ENCODE results near the gene MTX1. TPM values are rescaled to one million over a fixed set of nuclear protein-coding genes. Genes with fewer than 3 reads are reported as not detected.

Gene MTX1
- total and polyA plus RNA-seq, 2 experiments from 2014 or later: 77.7 to 106 TPM

- no peak for TF ChIP-seq CTCF (conservative IDR thresholded peaks at IDR 0.05; ENCODE audit: low read depth in 2 of 2)
- TF ChIP-seq, protein P1, sequence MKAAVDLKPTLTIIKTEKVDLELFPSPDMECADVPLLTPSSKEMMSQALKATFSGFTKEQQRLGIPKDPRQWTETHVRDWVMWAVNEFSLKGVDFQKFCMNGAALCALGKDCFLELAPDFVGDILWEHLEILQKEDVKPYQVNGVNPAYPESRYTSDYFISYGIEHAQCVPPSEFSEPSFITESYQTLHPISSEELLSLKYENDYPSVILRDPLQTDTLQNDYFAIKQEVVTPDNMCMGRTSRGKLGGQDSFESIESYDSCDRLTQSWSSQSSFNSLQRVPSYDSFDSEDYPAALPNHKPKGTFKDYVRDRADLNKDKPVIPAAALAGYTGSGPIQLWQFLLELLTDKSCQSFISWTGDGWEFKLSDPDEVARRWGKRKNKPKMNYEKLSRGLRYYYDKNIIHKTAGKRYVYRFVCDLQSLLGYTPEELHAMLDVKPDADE (IDR thresholded peaks at IDR 0.05): no peak
Measured at GRCh38 chr1:155177918-155178281, 30.6 kb upstream of the MTX1 start (continued).

GRCh38 chr1:155178441-155179111 is 29.9 kb upstream of the MTX1 start:
- peaks cover 17% of the 10 kb centered on the region for H3K4me1 Mint-ChIP-seq
- H3K36me3 ChIP-seq (ENCODE audit: insufficient read depth): peaks cover 20% of the 10 kb centered on the region; the same call in 1 of the 2 replicates
- H3F3A ChIP-seq (replicated peaks; ENCODE audit: low read depth): peaks cover 11% of the 10 kb centered on the region; the same call in 1 of the 2 replicates
- H3K9me3 Mint-ChIP-seq: no peaks in the 10 kb centered on the region; the same call in 2 of the 3 replicates
- H3K4me1 ChIP-seq (ENCODE audit: insufficient read depth): peaks cover 10% of the 10 kb centered on the region; the same call in 1 of the 2 replicates
- DNase-seq (ENCODE audit: low spot score): no peak
- H4K20me1 ChIP-seq (replicated peaks; ENCODE audit: insufficient read depth): no peaks in the 10 kb centered on the region
- no peak overlapping the region for H3K4me3 Mint-ChIP-seq
- no peak overlapping the region for H2AFZ ChIP-seq
- H3K27ac ChIP-seq (ENCODE audit: low read depth): no peak overlapping the region
- TF ChIP-seq POLR2AphosphoS5 (IDR thresholded peaks at IDR 0.05; ENCODE audit: low read depth) (no peak), CREB1 (CRISPR knock-in tag; IDR thresholded peaks at IDR 0.05; ENCODE audit: low read depth) (no peak), CTCF (conservative IDR thresholded peaks at IDR 0.05; ENCODE audit: low read depth in 2 of 2) (no peak), EZH2 (IDR thresholded peaks at IDR 0.05; ENCODE audit: low read depth, unreplicated experiment) (no peak), STAT1 (IDR thresholded peaks at IDR 0.05; ENCODE audit: unreplicated experiment) (no peak), REST (IDR thresholded peaks at IDR 0.05; ENCODE audit: unreplicated experiment) (no peak), EZH2phosphoT487 (IDR thresholded peaks at IDR 0.05; ENCODE audit: unreplicated experiment) (no peak)
- TF ChIP-seq, protein P1 (IDR thresholded peaks at IDR 0.05): no peak
- no peak overlapping the region for H3K27ac Mint-ChIP-seq
- H3K79me2 ChIP-seq (replicated peaks; ENCODE audit: insufficient read depth): 0 out of 2 replicates have a peak, but pooled peaks cover 3% of the 10 kb centered on the region
- H3K9me2 ChIP-seq (ENCODE audit: insufficient read depth): no peaks in the 10 kb centered on the region
- no peaks in the 10 kb centered on the region for H3K27me3 ChIP-seq (ENCODE audit: insufficient read depth)
- no peak overlapping the region for H3K4me3 ChIP-seq
- peaks cover 52% of the 10 kb centered on the region for H3K36me3 Mint-ChIP-seq (ENCODE audit: low read depth)
- H3K27me3 Mint-ChIP-seq (ENCODE audit: insufficient read depth, low read depth, poor library complexity): peaks cover 11% of the 10 kb centered on the region
- ATAC-seq: no peak
- no peak overlapping the region for H3K4me2 ChIP-seq
